Esophagus (tissue), 2 donors: ENCODE measurements around the gene RNF115. TPM values are rescaled to one million over a fixed set of nuclear protein-coding genes. Genes with fewer than 3 reads are reported as not detected.
"Not testable (repeated sequence)": the region's sequence is repeated elsewhere in the genome, so short reads cannot be mapped to it uniquely, and the experiment has no call there.

Experiments
- H3K27ac ChIP-seq, 2 donors: one replicate each; pipeline ENCODE4 v1.5.1; 2013; ENCODE audit warnings: low read depth in 2 of 2, mild to moderate bottlenecking in 2 of 2, inconsistent platforms in 1 of 2, low read length in 1 of 2, moderate library complexity in 1 of 2
- H3K27me3 ChIP-seq, 2 donors: one replicate each; pipeline ENCODE4 v1.6.1; 2013; ENCODE audit warnings: low read length in 2 of 2, control low read depth in 1 of 2, mild to moderate bottlenecking in 1 of 2; ENCODE audit not compliant: insufficient read depth in 2 of 2, control insufficient read depth in 1 of 2
- H3K36me3 ChIP-seq, 2 donors: one replicate each; pipeline ENCODE4 v1.6.1; 2013; ENCODE audit warnings: low read length in 1 of 2; ENCODE audit not compliant: control insufficient read depth in 2 of 2, insufficient read depth in 2 of 2
- H3K4me1 ChIP-seq, 2 donors: one replicate each; pipeline ENCODE4 v1.6.1; 2013; ENCODE audit warnings: low read length in 1 of 2; ENCODE audit not compliant: control insufficient read depth in 2 of 2, insufficient read depth in 2 of 2
- H3K4me3 ChIP-seq, 2 donors: one replicate each; pipeline ENCODE4 v1.5.1; 2013; ENCODE audit warnings: low read length in 2 of 2, mild to moderate bottlenecking in 2 of 2, low read depth in 1 of 2, moderate library complexity in 1 of 2
- H3K9me3 ChIP-seq, 2 donors: one replicate each; pipeline ENCODE4 v1.6.1; 2013; ENCODE audit warnings: mild to moderate bottlenecking in 2 of 2, low read depth in 1 of 2, low read length in 1 of 2, moderate library complexity in 1 of 2; ENCODE audit not compliant: control insufficient read depth in 2 of 2, insufficient read depth in 1 of 2
- WGBS, 2 donors: extraction: QIAGEN DNeasy Blood & Tissue Kit; methylation state at CpG; one replicate each; pipeline ENCODE4 v1.1.7; 2013; 5-methylcytosine and 5-hydroxymethylcytosine counted together
- polyA plus RNA-seq, 2 donors: library from polyadenylated mRNA; stranded (reverse); fragments of 200-250 nt; gene quantifications; one replicate each; pipeline ENCODE4 v1.2.3, GENCODE V29; 2013
- donor health status: healthy with polysubstance abuse.
- donor health status: Bipolar disorder and iron deficiency.

RNF115 gene
- polyA plus RNA-seq, 2 donors = 3.4 to 4.8 TPM

DNA sequence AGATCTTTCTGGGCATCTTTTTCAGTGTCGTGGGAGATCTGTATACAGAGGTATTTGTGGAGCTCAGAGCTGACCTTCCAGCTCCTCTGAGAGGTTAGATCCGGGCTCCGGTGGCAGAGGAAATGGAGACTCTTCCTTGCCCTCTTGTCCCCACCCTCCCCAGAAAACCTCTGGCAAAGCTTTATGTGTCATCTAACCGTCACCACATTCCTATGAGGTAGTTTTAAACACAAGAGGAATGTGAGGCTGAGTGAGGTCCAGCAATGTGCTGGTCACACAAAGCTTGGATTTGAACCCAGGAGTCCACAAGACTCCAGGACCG is 103.4 kb downstream of the RNF115 start:
- 41 to 54% methylated on average over 5 of the region's 5 CpGs for WGBS, 2 donors
- peaks cover 3% of the 10 kb centered on the region in 2 donors for H3K4me1 ChIP-seq
- H3K9me3 ChIP-seq = no peaks in the 10 kb centered on the region
- no peak overlapping the region for H3K27ac ChIP-seq
- H3K27me3 ChIP-seq = no peaks in the 10 kb centered on the region
- no peaks in the 10 kb centered on the region for H3K36me3 ChIP-seq
- no peak overlapping the region for H3K4me3 ChIP-seq

DNA sequence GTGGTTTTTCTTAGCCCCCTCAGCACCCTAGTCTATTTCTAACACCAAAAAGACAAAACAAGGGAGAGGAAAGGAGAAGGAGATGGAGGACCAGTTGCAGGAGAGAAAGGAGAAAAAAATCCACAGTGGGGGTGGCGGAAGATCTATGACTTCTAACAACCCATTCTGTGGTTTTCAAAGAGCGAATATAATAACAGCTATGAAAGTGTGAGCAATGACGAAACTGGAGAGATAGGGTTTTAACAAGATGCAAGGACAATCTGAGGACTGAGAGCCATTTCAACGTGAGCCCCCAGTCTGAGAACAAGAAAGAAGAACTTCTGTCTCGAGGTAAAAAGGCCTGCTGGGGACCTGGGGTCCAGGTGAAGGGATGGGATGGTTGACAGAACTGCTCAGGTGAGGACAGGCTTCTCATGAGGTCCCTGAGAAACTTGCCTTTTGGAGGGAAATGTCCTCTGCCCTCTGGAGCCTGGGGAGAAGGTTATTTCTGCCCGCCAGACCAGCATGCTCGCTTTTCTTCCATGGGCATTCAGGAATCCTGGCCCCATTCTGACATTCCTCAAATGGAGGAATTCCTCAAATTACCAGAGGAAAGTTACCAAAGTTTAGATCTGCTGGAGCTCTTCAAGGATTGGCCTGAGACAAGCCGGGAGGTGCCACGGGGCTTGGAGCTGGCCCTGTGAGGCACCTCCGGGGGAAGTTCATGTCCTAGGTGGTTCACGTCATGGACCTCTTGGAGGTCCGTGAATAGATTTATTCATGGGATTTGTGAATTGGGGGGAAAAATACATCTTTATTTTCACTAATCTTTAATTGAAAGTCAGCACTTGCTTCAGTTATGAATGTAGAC is 104.4 kb downstream of the RNF115 start, which contains the start of gene CD160:
CD160 (plus strand) TSS at position 270 of the 850 bp plus-strand sequence. CDS start 8,829 bp downstream, outside the sequence.
- H3K4me1 ChIP-seq = peaks cover 3% of the 10 kb centered on the region in 2 donors
- no peaks in the 10 kb centered on the region for H3K9me3 ChIP-seq
- H3K36me3 ChIP-seq = no peaks in the 10 kb centered on the region
- 85% methylated on average over 12 of the region's 12 CpGs for WGBS, 2 donors
- H3K27ac ChIP-seq = no peak within 1 kb of the TSS
- no peak within 1 kb of the TSS for H3K4me3 ChIP-seq
- H3K27me3 ChIP-seq = no peaks in the 10 kb centered on the region

- H3K27ac ChIP-seq, H3K27me3 ChIP-seq, H3K9me3 ChIP-seq, H3K4me1 ChIP-seq, H3K36me3 ChIP-seq, H3K4me3 ChIP-seq: not testable (repeated sequence)
- WGBS, 2 donors = 94 to 95% methylated on average over 5 of the region's 5 CpGs
Measured at GRCh38 chr1:145718465-145718864, 105.4 kb downstream of the RNF115 start.

DNA sequence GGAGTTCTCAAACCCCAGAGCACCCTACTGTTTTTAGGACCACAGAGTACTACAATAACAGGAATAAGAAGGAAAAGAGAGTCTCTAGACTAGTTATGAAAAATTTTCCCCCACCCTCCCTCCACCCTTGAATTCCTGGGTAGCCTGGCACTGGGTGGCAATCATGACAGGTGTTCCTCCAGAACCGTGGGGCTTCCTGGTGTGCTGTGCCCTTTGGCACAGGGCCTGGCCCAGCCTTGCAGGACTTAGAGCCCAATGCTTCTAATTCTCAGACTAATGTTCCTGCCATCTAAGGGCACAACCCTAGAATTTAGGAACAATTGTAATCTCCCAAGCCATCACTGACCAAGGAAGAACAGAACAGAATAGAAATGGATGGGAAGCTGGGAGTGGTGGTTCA is 106.1 kb downstream of the RNF115 start:
- Histone ChIP-seq H3K4me1 (peaks cover 3% of the 10 kb centered on the region in 2 donors), H3K27ac (no peak overlapping the region), H3K9me3 (no peaks in the 10 kb centered on the region), H3K27me3 (no peaks in the 10 kb centered on the region), H3K4me3 (no peak overlapping the region), H3K36me3 (no peaks in the 10 kb centered on the region)
- 44 to 63% methylated on average over 1 of the region's 1 CpG for WGBS, 2 donors

DNA sequence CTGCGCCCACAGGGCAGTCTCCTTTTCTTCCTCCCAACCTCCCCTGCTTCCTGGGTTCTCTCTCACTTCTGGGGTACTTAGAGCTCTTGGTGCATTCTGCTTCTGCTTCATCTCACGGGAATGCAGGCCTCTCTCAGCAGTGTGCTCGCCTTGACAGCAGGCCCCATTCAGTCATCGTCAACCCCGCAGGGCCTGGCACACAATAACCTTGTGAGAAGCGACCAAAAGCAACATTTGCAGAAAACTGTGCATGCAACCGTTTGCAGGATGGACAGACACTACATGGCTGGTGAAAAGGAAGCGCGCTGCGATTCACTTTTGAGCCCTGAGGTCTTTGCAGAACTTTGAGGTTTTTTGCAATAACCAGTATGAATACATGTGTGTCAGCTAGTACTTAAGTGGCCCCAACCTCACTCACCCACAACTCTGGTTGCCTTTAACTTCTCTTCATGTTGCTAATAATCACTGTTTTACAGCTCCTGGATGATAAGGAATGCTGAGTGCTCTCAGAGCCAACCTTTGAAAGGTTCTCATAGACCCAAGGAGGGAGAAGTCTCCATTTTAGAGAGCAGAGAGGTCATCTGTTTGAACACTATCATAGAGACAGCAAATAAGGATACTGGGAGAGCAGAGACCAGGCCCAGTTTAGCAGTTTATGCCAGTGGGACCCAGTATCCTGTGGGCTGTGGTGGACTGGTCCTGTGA is 107.1 kb downstream of the RNF115 start:
- Histone ChIP-seq H3K4me3 (no peak overlapping the region), H3K9me3 (no peaks in the 10 kb centered on the region), H3K27me3 (no peaks in the 10 kb centered on the region), H3K36me3 (no peaks in the 10 kb centered on the region), H3K4me1 (peaks cover 3% of the 10 kb centered on the region in 2 donors), H3K27ac (no peak overlapping the region)
- WGBS, 2 donors = 69 to 75% methylated on average over 10 of the region's 10 CpGs

DNA sequence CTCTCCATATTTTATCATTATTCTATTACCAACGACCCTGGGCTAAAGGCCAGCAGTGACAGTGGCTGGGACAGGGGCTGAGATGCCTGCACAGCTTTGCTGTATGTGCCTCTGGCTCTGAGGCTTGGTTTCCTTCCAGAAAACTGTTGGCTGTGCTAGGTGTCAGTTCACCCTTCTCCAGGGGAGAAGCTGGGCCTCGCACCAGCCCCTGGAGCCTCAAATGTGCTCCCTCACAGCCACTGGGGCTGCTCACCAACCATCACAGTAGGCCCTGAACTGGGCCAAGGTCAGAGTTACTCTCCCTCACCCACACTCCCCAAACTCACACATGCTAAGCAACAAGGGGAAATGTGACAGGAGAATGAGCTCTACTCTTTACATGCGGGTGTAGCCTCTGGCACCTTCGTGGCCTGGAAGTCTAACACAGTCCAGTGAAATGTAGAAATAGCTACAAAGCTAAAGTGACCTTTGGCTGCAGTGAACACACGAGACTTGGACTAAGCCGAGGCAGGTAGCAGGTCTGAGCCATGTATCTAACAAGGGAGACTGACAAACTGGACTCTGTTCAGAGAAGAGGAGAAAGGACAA is 109.3 kb downstream of the RNF115 start:
- WGBS, 2 donors = 58 to 70% methylated on average over 6 of the region's 6 CpGs
- Histone ChIP-seq H3K27ac (no peak overlapping the region), H3K4me3 (no peak overlapping the region), H3K4me1 (peaks cover 0 to 2% of the 10 kb centered on the region in 2 donors), H3K36me3 (no peaks in the 10 kb centered on the region), H3K9me3 (no peaks in the 10 kb centered on the region), H3K27me3 (no peaks in the 10 kb centered on the region)

DNA sequence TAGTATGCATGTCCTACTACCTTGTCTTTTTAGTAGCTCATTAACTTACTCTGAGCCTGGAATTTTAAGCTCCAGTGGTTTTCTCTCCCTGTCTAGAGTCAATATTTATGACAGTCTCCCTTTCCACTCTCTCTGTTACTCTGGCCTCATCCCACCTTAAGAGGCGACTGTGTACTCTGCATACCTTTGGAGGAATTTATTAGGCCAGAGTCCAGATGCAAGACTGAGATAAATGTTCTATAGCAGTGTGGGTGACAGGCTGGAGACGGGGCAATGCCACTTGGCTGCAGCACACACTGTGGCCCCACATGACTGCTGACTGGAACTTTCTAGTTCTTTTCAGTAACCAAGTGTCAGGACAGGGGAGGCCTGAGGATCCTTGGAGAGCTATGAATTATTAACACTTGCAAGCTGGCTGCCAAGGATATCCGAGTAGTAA is 112.7 kb downstream of the RNF115 start:
- Histone ChIP-seq H3K9me3 (no peaks in the 10 kb centered on the region), H3K27ac (no peak overlapping the region), H3K4me3 (no peak overlapping the region), H3K27me3 (no peaks in the 10 kb centered on the region), H3K36me3 (no peaks in the 10 kb centered on the region), H3K4me1 (no peaks in the 10 kb centered on the region)
- 48 to 60% methylated on average over 3 of the region's 3 CpGs for WGBS, 2 donors

DNA sequence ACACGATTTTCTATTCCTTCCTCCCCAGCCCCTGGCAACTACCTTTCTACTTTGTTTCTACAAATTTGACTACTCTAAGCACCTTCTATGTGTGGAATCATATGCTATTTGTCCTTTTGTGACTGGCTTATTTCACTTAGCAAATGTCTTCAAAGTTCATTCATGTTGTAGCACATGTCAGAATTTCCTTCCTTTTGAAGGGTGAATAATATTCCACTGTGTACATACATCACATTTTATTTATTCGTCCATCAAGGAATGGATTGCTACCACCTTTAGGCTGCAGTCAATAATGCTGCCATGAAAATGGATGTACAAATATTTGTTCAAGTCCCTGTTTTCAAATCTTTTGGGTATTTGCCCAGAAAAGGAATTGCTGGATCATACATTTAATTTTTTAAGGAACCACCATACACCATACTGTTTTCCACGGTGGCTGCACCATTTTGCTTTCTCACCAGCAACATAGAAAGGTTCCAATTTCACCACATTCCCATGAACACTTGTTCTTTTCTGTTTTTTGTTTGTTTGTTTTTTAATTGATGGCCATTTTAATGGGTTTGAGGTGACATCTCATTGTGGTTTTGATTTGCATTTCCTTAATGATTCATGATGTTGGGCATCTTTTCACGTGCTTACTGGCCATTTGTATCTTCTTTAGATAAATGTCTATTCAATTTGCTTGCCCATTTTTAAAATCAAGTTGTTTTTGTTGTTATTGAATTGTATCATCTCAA is 113.4 kb downstream of the RNF115 start:
- no peaks in the 10 kb centered on the region for H3K36me3 ChIP-seq
- 69 to 81% methylated on average over 4 of the region's 4 CpGs for WGBS, 2 donors
- H3K27ac ChIP-seq = no peak overlapping the region
- no peaks in the 10 kb centered on the region for H3K27me3 ChIP-seq
- H3K4me3 ChIP-seq = no peak overlapping the region
- H3K9me3 ChIP-seq = no peaks in the 10 kb centered on the region
- H3K4me1 ChIP-seq = peaks cover 0 to 2% of the 10 kb centered on the region in 2 donors

- Histone ChIP-seq H3K4me3 (no peak overlapping the region), H3K36me3 (no peaks in the 10 kb centered on the region), H3K27ac (no peak overlapping the region), H3K9me3 (no peaks in the 10 kb centered on the region), H3K4me1 (peaks cover 0 to 2% of the 10 kb centered on the region in 2 donors), H3K27me3 (no peaks in the 10 kb centered on the region)
- 56 to 67% methylated on average over 7 of the region's 7 CpGs for WGBS, 2 donors
Measured at GRCh38 chr1:145708063-145708462, 115.8 kb downstream of the RNF115 start.
